H9 (cell line): ENCODE data around the gene OLR1. TPM values are rescaled to one million over a fixed set of nuclear protein-coding genes. Genes with fewer than 3 reads are reported as not detected.

Source experiments
- DNase-seq: peaks from one replicate; pipeline ENCODE4 v3.0.0-alpha.2; 2017
- H2AFZ ChIP-seq: one replicate; pipeline ENCODE4 v1.6.1; 2013; ENCODE audit warnings: mild to moderate bottlenecking, low read length, control low read depth, moderate library complexity
- H2AK5ac ChIP-seq: 2 replicates; pipeline ENCODE4 v1.6.1; 2013; ENCODE audit warnings: low read length, control low read depth, mixed read lengths; ENCODE audit not compliant: insufficient read length
- H2BK120ac ChIP-seq: one replicate; pipeline ENCODE4 v1.6.1; 2013; ENCODE audit warnings: low read depth, mild to moderate bottlenecking, low read length, control low read depth, inconsistent platforms; ENCODE audit not compliant: poor library complexity, severe bottlenecking
- H2BK12ac ChIP-seq: 2 replicates; pipeline ENCODE4 v1.6.1; 2013; ENCODE audit warnings: low read length, control low read depth, mixed read lengths, low read depth; ENCODE audit not compliant: insufficient read length
- H2BK15ac ChIP-seq: 2 replicates; pipeline ENCODE4 v1.6.1; 2013; ENCODE audit warnings: low read depth, low read length, control low read depth
- H2BK20ac ChIP-seq: one replicate; pipeline ENCODE4 v1.6.1; 2013; ENCODE audit warnings: low read depth, mild to moderate bottlenecking, low read length, control low read depth, inconsistent platforms; ENCODE audit not compliant: poor library complexity, severe bottlenecking
- H2BK5ac ChIP-seq: 2 replicates; pipeline ENCODE4 v1.6.1; 2013; ENCODE audit warnings: low read length, control low read depth, mixed read lengths; ENCODE audit not compliant: insufficient read length
- H3K14ac ChIP-seq: 2 replicates; pipeline ENCODE4 v1.6.1; 2013; ENCODE audit warnings: low read length, control low read depth; ENCODE audit not compliant: insufficient read depth
- H3K18ac ChIP-seq: 2 replicates; pipeline ENCODE4 v1.6.1; 2013; ENCODE audit warnings: low read depth, mild to moderate bottlenecking, mixed read lengths, low read length, control low read depth; ENCODE audit not compliant: insufficient read length
- H3K23ac ChIP-seq: 2 replicates; pipeline ENCODE4 v1.6.1; 2013; ENCODE audit warnings: low read length, control low read depth, mixed read lengths, low read depth; ENCODE audit not compliant: insufficient read length
- H3K23me2 ChIP-seq: 2 replicates; pipeline ENCODE4 v1.6.1; 2013; ENCODE audit warnings: low read depth, mild to moderate bottlenecking, mixed read lengths, low read length, control low read depth; ENCODE audit not compliant: insufficient read length, poor library complexity, severe bottlenecking
- H3K27ac ChIP-seq: 2 replicates; pipeline ENCODE4 v1.5.1; 2013; ENCODE audit warnings: low read length, control low read depth, mixed read lengths, low read depth; ENCODE audit not compliant: insufficient read length
- H3K27me3 ChIP-seq: 2 replicates; pipeline ENCODE4 v1.6.1; 2013; ENCODE audit warnings: low read length, control low read depth, inconsistent platforms; ENCODE audit not compliant: insufficient read depth
- H3K4ac ChIP-seq: 2 replicates; pipeline ENCODE4 v1.6.1; 2013; ENCODE audit warnings: low read depth, mild to moderate bottlenecking, control low read depth, inconsistent platforms, low read length, moderate library complexity
- H3K4me1 ChIP-seq: 2 replicates; pipeline ENCODE4 v1.6.1; 2013; ENCODE audit warnings: low read length, control low read depth, inconsistent platforms; ENCODE audit not compliant: insufficient read depth
- H3K4me2 ChIP-seq: 2 replicates; pipeline ENCODE4 v1.6.1; 2013; ENCODE audit warnings: low read length, control low read depth, mixed read lengths; ENCODE audit not compliant: insufficient read length, insufficient read depth
- H3K56ac ChIP-seq: 2 replicates; pipeline ENCODE4 v1.6.1; 2013; ENCODE audit warnings: low read depth, mild to moderate bottlenecking, mixed read lengths, low read length, control low read depth; ENCODE audit not compliant: insufficient read length
- H3K79me1 ChIP-seq: 2 replicates; pipeline ENCODE4 v1.6.1; 2013; ENCODE audit warnings: low read depth, mild to moderate bottlenecking, moderate library complexity, low read length, control low read depth, inconsistent platforms; ENCODE audit not compliant: insufficient read depth, poor library complexity, severe bottlenecking
- H3K79me2 ChIP-seq: 2 replicates; pipeline ENCODE4 v1.6.1; 2013; ENCODE audit warnings: low read length, control low read depth, inconsistent platforms; ENCODE audit not compliant: insufficient read depth
- H3K9ac ChIP-seq: 2 replicates; pipeline ENCODE4 v1.6.1; 2013; ENCODE audit warnings: low read length, control low read depth, mixed read lengths; ENCODE audit not compliant: insufficient read length; ENCODE audit errors: extremely low read depth
- H3K9me3 ChIP-seq: one replicate; pipeline ENCODE4 v1.6.1; 2013; ENCODE audit warnings: low read depth, low read length, inconsistent platforms; ENCODE audit not compliant: control insufficient read depth
- H3T11ph ChIP-seq: one replicate; pipeline ENCODE4 v1.6.1; 2013; ENCODE audit warnings: mild to moderate bottlenecking, low read length, control low read depth, inconsistent platforms
- H4K20me1 ChIP-seq: one replicate; pipeline ENCODE4 v1.6.1; 2013; ENCODE audit not compliant: control insufficient read depth, insufficient read length, insufficient read depth
- H4K5ac ChIP-seq: 2 replicates; pipeline ENCODE4 v1.6.1; 2013; ENCODE audit warnings: low read depth, mild to moderate bottlenecking, mixed read lengths, low read length, control low read depth; ENCODE audit not compliant: insufficient read length
- H4K8ac ChIP-seq: replicated peaks from 2 replicates; pipeline ENCODE4 v1.6.1; 2013; ENCODE audit warnings: low read length, control low read depth, mixed read lengths, low read depth; ENCODE audit not compliant: insufficient read length
- H4K91ac ChIP-seq: 2 replicates; pipeline ENCODE4 v1.6.1; 2013; ENCODE audit warnings: low read depth, mild to moderate bottlenecking, moderate library complexity, mixed read lengths, low read length, control low read depth; ENCODE audit not compliant: insufficient read length
- H3K27ac Mint-ChIP-seq, 3 experiments: 2 replicates in 2 of 3; 3 replicates in 1 of 3; pipeline ENCODE4 v1.8.0; 2020 to 2021; ENCODE audit warnings: mixed read lengths in 3 of 3, mild to moderate bottlenecking in 1 of 3, moderate library complexity in 1 of 3
- H3K27me3 Mint-ChIP-seq: 2 replicates; pipeline ENCODE4 v1.8.0; 2021; ENCODE audit warnings: low read depth, mild to moderate bottlenecking, moderate library complexity, mixed read lengths
- H3K36me3 Mint-ChIP-seq, 3 experiments: 2 replicates in 2 of 3; 3 replicates in 1 of 3; pipeline ENCODE4 v1.8.0; 2020 to 2021; ENCODE audit warnings: low read depth in 3 of 3, mixed read lengths in 3 of 3; ENCODE audit not compliant: insufficient read depth in 1 of 3
- H3K4me1 Mint-ChIP-seq, 2 experiments: 2 replicates each; pipeline ENCODE4 v1.8.0; 2020; ENCODE audit warnings: mixed read lengths in 2 of 2
- H3K4me3 Mint-ChIP-seq, 2 experiments: 2 replicates in 1 of 2; 3 replicates in 1 of 2; pipeline ENCODE4 v1.8.0; 2020 to 2021; ENCODE audit warnings: mild to moderate bottlenecking in 2 of 2, mixed read lengths in 2 of 2, moderate library complexity in 1 of 2
- H3K9me3 Mint-ChIP-seq, 2 experiments: 2 replicates in 1 of 2; 3 replicates in 1 of 2; pipeline ENCODE4 v1.8.0; 2020; ENCODE audit warnings: mild to moderate bottlenecking in 2 of 2, mixed read lengths in 2 of 2, moderate library complexity in 1 of 2
- whole genome bisulfite sequencing: extraction: QIAGEN DNeasy Blood & Tissue Kit; methylation state at CpG from one replicate; pipeline ENCODE4 v1.1.7; 2013; ENCODE audit warnings: missing lambda C conversion rate, low lambda C conversion rate, mixed read lengths; ENCODE audit not compliant: insufficient read length; ENCODE audit errors: extremely low coverage; 5-methylcytosine and 5-hydroxymethylcytosine counted together
- total RNA-seq: library from RNA; stranded (reverse); gene quantifications from 2 replicates; pipeline ENCODE4 v1.2.1, GENCODE V29; 2021
- TF ChIP-seq, protein P1 (sequence below): fragments of 200-600 bp; sonication (generic); conservative IDR thresholded peaks from 3 replicates; pipeline ENCODE4 v1.8.0; 2021; ENCODE audit warnings: antibody characterized with exemption, mild to moderate bottlenecking

The OLR1 gene
- total RNA-seq, 1 experiment from 2014 or later, result not detected

DNA sequence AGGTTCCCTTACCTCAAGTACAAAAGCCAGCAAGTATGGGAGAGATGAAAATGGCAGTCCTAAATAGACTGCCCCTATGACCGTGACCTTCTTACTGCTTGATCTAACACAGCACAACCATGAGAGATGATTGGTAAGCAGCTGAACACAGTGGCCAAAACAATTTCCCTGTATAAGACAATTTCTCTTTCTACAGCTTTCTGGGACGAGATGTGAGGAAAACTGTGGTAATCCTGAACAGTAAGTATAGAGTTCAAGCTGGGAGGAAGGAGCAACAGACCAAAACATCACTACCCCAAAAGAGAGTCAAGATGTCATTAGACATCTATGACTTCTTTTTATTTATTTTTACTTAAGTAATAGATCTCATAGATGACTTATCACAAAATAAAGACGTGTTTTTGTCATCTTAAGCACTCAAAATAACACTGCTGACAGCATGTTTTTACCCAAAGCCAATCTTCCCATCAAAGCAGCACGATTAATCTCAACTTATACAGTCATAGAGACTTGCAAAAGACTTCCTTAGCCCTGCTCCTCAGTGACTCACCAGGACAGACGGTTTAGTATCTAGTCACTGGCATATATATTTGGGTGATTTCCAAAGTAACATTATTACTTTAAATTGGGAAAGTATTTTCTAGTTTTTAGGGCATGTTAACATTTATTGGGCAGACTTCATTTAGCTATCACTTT is 10.6 kb upstream of the OLR1 start:
- H2BK12ac ChIP-seq, result no peak overlapping the region
- H3K23me2 ChIP-seq, result no peaks in the 10 kb centered on the region
- H3K27ac ChIP-seq, result no peak overlapping the region
- H3K18ac ChIP-seq, result no peak overlapping the region
- no peaks in the 10 kb centered on the region for H3K79me1 ChIP-seq
- no peak overlapping the region for H2BK5ac ChIP-seq
- no peaks in the 10 kb centered on the region for H3K4me1 ChIP-seq
- H3K79me2 ChIP-seq, result no peaks in the 10 kb centered on the region
- Mint-ChIP-seq H3K27me3 (no peaks in the 10 kb centered on the region), H3K9me3 (no peaks in the 10 kb centered on the region), H3K27ac (no peak overlapping the region), H3K4me1 (peaks cover 5 to 6% of the 10 kb centered on the region in 2 experiments), H3K4me3 (no peak overlapping the region), H3K36me3 (no peaks in the 10 kb centered on the region)
- H2AK5ac ChIP-seq, result no peak overlapping the region
- H3K14ac ChIP-seq, result no peak overlapping the region
- H3K23ac ChIP-seq, result no peak overlapping the region
- no peak overlapping the region for H2BK120ac ChIP-seq
- no peak overlapping the region for H3T11ph ChIP-seq
- H3K9ac ChIP-seq, result no peak overlapping the region
- no peak overlapping the region for H4K91ac ChIP-seq
- no peak overlapping the region for H4K8ac ChIP-seq
- TF ChIP-seq, protein P1, sequence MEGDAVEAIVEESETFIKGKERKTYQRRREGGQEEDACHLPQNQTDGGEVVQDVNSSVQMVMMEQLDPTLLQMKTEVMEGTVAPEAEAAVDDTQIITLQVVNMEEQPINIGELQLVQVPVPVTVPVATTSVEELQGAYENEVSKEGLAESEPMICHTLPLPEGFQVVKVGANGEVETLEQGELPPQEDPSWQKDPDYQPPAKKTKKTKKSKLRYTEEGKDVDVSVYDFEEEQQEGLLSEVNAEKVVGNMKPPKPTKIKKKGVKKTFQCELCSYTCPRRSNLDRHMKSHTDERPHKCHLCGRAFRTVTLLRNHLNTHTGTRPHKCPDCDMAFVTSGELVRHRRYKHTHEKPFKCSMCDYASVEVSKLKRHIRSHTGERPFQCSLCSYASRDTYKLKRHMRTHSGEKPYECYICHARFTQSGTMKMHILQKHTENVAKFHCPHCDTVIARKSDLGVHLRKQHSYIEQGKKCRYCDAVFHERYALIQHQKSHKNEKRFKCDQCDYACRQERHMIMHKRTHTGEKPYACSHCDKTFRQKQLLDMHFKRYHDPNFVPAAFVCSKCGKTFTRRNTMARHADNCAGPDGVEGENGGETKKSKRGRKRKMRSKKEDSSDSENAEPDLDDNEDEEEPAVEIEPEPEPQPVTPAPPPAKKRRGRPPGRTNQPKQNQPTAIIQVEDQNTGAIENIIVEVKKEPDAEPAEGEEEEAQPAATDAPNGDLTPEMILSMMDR, result no peak
- no CpG with 5 or more reads among the region's 5 CpGs for WGBS
- H2BK20ac ChIP-seq, result no peak overlapping the region
- no peaks in the 10 kb centered on the region for H3K27me3 ChIP-seq
- no peak overlapping the region for H3K4me2 ChIP-seq
- H3K56ac ChIP-seq, result no peak overlapping the region
- H3K4ac ChIP-seq, result no peak overlapping the region
- no peak overlapping the region for H2BK15ac ChIP-seq
- no peaks in the 10 kb centered on the region for H3K9me3 ChIP-seq
- H4K5ac ChIP-seq, result no peak overlapping the region
- no peak for DNase-seq
- no peaks in the 10 kb centered on the region for H4K20me1 ChIP-seq
- no peak overlapping the region for H2AFZ ChIP-seq
